Jurkat, Clone E6-1 (cell line): Measurements from ENCODE around the gene AGAP1.

Experiments used
- DNase-seq: peaks from one replicate; pipeline ENCODE4 v3.0.0-alpha.2; 2011; ENCODE audit warnings: low read depth, low spot score
- H3K4me3 ChIP-seq: 2 replicates; pipeline ENCODE4 v1.5.1; 2011; ENCODE audit warnings: mild to moderate bottlenecking, low read length, control low read depth, moderate library complexity

AGAP1 gene

DNA sequence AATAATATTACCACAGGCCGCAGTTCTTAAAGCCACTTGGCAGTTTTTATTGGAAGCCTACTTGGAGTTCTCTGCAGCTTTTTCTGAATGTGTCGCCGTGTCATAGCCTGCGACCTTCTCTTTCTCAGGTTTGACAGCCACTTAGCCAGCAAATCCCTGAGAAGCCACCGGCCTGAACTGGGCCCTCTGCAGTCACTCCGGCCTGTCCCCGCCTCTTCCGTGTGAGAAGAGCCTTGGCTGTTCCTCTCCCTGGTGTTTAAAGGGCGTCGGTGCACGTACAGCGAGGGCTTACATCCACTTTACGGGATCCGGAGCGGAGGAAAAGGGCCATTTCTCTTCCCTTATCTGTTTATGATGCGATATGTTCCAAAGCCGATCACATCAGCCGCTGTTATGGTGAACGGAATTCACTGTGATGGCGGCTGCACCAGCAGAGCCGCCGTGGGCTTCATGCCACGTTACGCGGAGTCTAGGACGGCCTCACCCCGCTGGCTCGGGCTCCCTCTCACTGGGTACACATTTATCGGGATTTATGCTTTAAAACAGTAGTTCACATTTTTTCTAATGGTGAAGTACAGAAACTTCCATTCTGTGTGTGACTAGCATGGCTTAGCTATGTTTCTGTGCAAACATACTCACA is 607.6 kb downstream of the AGAP1 start:
- DNase-seq, result no peak
- no peak overlapping the region for H3K4me3 ChIP-seq

DNA sequence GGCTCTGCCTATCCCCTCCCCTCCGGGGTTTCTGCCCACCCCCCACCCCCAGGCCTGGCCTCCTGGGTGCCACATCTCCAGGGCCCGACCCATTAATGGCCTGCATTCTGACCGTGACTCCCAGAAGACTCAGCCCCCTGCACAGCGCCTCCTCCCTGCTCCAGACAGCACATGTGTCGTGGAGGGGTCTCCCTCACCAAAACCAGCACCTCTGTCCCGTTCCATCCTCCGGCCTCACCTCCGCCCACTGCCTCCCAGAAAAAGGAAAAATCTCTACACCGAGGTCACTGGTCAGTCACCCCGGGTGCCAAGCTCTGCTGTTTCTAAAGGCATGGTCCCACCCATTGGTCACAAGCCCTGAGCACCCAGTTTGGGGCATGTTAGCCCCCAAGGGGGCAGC is 609.1 kb downstream of the AGAP1 start:
- DNase-seq, result no peak
- H3K4me3 ChIP-seq, result no peak overlapping the region

DNA sequence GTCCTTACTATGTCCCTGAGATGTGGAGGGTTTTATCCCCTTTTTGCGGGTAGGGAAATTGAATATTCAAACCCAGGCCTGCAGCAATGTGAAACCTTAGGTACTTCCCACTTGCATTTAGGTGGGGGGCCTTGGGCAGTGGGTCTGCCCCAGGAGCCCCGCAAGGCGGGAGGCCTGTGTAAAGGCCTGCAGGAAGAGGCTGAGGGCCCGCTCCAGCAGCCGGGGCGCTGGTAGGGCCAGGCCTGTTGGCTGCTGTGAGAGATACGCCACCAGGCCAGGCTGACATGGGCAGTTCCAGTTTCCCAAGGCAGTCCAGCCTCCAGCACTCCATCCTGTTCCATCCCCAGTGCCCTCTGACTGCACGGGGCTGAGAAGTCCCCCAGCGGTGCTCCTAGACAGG is 610.1 kb downstream of the AGAP1 start:
- no peak for DNase-seq
- H3K4me3 ChIP-seq, result no peak overlapping the region

DNA sequence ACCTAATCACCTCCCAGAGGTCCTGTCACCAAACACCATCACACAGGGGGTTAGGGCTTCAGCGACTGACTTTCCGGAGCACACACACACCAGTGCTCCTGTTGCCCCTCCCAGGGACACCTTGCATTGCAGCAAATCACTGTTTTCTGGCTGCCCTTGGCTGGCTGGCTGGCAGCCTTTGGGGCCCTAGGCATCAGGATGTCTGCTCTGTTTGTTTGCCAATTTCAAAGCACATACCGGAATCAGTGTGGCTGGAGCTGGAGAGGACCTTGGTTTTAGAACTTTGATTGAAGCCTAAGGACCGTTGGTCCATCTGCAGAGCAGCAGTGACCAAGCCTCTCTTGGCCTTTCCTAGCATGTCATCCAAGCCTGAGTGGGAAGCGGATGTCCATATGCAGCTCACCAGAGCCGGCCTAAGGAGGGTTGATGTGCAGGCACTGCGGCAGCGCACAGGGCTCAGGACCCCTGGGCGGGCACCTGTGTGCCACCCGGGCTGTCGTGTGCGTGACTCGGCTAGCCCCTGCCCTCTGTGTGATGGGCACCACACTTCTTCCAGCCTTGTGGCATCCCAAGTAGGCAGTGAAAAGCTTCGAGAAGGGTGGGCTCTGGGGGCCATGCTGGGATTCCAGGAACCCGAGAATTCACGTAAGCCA is 612.2 kb downstream of the AGAP1 start:
- DNase-seq, result no peak
- no peak overlapping the region for H3K4me3 ChIP-seq

DNA sequence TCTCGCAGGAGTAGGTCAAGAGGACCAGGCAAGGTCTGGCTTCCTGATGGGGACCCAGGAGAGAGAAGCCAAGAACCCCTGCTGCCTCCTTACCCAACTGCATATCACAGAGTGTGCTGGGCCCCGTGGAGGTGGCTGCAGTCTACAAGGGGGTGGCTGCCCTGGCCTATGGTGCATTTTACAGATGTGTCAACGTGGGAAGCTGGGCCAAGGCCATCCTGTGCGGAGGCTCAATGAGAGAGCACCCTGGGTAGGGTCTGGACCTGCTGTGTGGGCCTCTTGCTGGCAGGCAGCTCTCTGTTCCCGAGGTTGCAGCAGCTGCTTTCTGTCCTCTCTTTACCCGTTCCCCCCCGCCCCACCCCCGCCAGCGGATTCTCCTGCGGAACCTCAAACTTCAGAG is 612.9 kb downstream of the AGAP1 start:
- H3K4me3 ChIP-seq, result no peak overlapping the region
- DNase-seq, result no peak

DNA sequence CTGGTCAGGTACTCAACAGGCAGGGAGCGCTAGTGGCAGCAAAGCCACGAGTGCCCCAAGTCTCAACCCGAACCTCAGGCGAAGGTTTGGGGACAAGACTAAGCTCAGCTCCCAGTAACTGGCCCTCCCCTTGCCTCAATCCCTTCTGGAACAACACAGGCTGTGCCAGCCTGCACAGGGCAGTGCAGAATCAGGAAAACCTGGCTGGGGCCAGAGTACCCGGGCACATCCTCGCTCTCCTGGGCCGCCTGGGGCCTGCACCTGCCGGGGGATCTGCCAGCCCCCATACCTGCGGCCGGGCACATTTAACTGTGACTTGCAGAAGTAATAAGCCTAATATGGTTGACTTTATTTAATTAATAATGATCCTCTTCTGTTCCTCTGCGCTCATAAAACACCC is 613.7 kb downstream of the AGAP1 start:
- H3K4me3 ChIP-seq, result no peak overlapping the region
- no peak for DNase-seq

DNA sequence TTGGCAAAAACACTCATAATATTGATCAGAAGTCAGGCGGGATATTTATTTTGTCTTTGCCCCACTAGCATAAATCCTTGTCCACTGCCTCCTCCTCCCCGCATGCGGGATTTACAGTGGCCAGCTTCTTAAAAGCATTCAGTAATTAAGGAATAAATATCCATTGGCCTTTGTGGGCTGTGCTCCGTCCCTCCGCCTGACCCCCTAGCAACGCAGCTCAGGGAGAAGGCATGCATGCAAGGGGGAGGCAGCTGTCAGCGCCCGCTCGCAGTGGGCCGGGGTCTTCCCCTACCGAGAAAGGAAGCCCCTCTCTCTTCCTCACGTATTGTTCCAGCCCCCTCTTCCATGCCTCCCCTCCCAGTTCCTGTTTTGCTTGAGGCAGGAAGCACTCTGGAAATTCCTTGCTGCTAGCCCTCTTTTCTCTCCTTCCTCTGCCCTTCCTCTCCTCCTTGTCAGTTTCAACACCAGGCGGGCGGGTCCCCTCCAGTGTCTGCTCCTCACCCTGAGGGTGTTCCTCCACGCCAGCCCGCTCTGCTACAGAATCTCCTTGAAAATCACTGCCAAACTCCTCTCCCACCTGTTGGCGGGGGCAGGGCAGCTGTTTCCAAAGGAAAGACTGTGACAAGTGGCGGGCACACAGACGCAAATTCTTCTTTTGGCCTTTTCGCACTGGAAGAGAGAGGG is 614.2 kb downstream of the AGAP1 start:
- no peak overlapping the region for H3K4me3 ChIP-seq
- DNase-seq, result no peak

DNA sequence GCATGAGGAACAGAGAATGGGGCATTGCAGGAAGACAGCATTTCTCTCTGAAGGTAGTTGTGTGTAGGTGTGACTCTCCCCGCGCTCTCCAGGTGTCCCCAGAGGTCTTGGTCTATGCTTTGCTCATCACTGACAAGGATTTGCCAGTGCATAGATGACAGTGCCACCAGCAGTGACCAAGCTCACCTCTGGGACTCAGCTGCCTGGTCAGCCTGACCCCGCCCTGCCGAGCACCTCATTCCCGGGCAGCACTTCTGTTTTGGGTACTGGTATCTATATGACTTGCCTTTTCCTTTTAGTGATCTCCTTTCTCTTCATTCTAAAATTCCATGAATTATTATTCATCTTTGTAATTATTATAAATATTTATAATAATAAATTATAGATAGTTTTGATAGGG is 615.2 kb downstream of the AGAP1 start:
- no peak overlapping the region for H3K4me3 ChIP-seq
- DNase-seq, result no peak

DNA sequence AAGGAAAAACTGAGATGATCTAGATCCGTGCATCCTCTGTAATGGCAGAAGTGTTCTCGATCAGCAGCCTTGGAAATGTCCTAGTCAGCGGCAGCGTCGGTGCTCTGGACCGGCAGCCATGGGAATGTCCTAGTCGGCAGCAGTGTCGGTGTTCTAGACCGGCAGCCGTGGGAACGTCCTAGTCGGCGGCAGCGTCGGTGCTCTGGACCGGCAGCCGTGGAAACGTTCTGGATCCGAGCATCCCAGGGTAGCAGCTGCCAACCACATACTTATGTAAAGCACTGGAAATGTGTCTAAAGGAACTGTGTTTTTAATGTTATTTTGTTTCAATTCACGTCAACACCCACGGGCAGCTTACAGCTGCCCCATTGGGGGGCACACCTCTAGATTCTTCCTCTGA is 615.6 kb downstream of the AGAP1 start:
- no peak overlapping the region for H3K4me3 ChIP-seq
- DNase-seq, result no peak

DNA sequence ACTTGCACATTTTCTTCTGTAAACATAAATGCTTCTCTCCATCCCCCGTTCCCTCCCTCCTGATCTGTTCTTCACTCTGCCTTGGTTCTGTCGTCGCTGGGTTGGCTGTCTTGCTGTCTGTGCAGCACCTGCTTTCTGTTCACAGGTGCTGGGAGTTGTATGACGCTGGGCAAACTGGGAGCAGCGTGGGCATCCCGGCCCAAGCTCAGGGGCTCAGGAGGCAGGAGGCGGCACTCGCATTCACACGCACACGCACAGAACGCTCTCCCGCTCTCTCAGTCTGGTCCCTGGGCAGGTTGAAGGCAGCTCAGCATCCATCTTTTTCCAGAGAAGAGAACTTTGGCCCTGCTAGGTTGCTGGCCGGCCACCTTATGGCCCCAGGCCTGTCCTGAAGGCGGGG is 618.6 kb downstream of the AGAP1 start:
- H3K4me3 ChIP-seq, result no peak overlapping the region
- no peak for DNase-seq

DNA sequence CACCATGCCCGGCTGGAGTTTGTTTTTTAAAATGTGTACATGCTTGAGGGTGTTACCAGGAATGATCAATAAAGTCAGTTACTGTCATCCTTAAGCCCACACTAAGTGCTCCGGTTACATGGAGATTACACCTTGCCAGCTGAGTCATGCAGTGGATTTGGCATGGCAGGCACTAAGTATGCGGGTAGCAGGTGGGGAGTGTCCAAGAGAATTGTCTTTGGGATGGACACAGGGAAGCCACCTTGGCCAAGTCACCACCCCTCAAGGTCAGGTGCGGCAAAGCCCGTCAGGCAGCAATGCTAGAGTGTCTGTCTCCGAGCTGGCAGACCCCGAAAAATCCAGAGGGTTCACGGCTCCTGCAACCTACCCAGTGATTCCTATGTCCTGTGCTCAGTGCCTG is 619.6 kb downstream of the AGAP1 start:
- no peak overlapping the region for H3K4me3 ChIP-seq
- DNase-seq, result no peak

DNA sequence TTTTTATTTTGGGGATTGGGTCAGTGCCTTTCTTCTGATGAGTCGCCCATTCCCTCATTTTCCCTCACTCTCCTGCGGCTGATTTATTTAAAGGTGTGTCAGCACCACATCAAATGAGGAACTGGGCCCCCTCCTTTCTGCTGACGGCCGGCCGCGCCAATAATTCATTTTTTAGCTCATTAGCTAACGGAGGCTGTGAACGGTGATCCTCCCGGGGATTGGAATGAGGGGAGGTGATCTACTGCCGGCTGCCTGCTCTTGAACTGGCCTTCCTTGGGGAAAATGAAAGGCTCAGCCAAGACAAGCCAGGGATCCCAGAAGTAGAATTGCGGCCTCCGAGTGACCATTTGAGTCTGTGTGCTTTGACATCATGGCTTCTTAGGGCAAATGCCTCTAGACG is 620.1 kb downstream of the AGAP1 start:
- no peak overlapping the region for H3K4me3 ChIP-seq
- DNase-seq, result no peak

DNA sequence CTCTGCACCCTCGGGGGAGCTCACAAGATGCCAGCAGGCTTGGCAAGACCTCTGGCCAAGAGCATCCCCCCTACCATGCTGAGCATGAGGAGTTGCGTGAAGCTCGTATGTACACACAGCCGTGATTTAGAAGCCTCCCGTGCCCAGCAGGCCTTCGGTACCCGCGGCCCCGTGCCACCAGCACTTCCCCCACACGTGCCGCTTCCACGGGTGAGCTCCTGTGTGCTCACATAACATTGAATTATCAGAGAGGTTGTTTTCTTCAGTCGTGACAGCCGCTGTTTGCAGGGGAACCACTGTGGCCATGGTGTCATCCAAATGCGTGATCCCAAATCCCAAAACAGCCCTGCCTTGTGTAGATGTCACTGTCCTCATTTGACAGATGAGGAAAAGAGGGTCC is 621.1 kb downstream of the AGAP1 start:
- DNase-seq, result no peak
- no peak overlapping the region for H3K4me3 ChIP-seq

DNA sequence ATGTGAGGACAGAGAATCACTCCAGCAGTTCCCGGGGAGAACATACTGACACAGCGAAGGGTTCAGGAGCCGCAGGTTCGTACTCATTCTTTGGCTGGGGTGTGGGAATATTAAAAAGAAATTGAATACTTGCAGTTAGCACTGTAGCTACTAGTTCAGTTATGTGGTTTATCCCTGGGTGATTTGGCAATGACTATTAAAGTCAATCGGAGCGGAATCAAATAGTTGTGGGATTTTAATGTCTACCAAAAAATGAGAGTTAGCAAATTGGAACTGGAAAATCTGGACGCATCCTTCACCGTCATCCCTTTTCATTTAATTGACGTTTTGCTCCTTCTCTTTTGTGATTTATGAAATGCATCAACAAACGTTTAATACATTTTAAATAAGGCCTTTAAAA is 623.6 kb downstream of the AGAP1 start:
- H3K4me3 ChIP-seq, result no peak overlapping the region
- DNase-seq, result no peak

DNA sequence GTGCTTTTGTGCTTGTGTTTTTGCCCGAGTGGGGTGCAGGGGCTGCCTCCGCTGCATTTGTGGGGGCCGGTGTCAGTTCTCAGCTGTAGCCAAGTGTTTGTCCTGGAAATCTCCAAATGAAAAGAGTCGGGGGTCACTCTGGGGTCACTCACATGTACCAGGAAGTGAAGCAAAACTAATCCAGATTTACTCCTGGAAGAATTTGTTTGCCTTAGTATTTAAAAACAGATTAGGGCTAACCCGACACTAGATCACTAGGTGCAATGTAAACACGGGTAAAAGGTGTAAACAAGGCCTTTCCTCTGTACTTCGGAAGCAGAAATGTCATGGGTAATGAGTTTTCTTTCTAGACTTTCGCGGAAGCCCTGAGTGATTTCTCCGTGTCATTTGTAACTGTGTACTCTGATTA is 624.0 kb downstream of the AGAP1 start:
- H3K4me3 ChIP-seq, result no peak overlapping the region
- DNase-seq, result no peak

DNA sequence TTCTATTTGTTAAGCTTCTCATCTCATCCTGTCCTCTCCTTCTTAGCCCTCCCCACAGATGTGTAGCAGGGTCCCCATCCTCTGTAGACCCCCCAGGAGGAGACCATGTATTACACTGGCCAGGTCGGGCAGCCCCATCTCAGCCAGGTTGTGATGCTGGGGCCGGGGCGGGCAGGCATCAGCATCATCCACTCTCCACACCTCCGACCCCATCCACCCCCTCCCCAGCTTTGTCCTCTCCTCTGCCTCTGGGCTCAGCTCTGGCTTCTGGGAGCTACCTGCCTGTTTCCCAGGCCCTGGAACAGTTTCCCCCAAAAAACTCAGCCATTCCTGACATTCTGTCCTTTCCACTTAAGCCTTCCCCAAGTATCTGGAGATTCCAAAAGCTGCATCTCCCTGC is 625.2 kb downstream of the AGAP1 start:
- DNase-seq, result no peak
- no peak overlapping the region for H3K4me3 ChIP-seq

DNA sequence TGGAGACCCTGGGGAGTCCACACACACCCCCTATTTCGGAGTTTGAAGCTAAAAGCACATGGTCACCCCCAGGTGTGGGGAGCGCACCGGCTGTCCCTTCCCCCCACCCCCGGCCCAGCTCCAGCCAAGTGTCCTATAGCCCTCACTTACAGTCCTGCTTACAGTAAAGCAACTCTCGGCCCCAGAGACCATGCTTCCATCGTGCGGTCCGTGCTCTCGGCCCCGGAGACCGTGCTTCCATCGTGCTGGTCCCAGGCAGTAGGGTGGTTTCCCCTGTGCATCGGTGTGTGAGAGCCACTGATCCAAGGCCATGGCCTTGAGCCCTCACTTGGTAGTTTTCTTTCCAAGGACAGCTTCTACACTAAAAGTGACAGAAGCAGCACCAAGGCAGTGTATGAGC is 625.6 kb downstream of the AGAP1 start:
- no peak for DNase-seq
- H3K4me3 ChIP-seq, result no peak overlapping the region

DNA sequence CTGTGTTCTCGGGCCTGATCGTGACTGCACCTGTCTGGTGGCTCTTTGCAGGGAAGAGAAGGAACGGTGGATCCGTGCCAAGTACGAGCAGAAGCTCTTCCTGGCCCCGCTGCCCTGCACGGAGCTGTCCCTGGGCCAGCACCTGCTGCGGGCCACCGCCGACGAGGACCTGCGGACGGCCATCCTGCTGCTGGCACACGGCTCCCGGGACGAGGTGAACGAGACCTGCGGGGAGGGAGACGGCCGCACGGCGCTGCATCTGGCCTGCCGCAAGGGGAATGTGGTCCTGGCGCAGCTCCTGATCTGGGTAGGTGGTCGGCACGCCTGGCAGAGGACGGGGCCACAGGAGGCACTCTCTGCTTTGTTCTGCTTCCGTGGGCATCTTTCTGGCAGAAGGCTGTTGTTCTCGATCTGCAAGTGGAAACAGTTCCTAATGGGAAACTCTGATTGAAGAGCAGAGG is 626.3 kb downstream of the AGAP1 start:
- DNase-seq, result no peak
- H3K4me3 ChIP-seq, result no peak overlapping the region

DNA sequence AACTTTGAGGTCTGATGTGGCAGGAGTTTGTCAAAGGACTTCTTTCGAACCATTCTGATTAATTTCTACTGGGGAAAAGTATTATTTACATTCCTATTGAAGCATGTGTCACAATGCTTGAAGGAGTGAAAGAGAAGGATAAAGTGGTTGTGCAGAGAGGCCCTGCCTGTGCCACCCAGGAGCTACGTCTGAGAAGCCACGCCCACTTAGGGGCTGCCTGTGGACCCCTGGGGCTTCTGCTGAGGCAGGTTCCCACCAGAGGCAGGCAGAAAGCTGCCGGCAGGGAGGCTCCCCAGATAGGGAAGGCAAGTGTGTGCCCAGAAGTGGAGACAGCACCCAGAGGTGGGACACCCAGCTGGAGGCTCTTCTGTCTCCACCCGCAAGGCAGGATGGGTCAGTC is 627.0 kb downstream of the AGAP1 start:
- H3K4me3 ChIP-seq, result no peak overlapping the region
- no peak for DNase-seq

DNA sequence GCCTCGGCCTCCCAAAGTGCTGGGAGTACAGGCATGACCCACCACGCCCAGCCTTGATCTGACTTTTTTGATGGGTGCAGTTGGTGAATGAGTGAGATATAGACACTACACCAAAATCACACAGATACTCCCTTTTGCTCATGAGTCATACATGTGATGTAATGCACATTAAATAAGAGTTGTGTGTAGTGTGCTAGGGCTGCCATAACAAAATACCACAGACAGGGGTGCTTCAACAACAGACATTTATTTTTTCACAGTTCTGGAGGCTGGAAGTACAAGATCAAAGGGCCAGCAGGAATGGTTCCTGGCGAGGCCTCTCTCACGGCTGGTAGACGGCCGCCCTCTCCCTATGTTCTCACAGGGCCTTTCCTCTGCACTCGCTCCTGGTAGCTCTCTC is 627.7 kb downstream of the AGAP1 start:
- no peak for DNase-seq
- no peak overlapping the region for H3K4me3 ChIP-seq

DNA sequence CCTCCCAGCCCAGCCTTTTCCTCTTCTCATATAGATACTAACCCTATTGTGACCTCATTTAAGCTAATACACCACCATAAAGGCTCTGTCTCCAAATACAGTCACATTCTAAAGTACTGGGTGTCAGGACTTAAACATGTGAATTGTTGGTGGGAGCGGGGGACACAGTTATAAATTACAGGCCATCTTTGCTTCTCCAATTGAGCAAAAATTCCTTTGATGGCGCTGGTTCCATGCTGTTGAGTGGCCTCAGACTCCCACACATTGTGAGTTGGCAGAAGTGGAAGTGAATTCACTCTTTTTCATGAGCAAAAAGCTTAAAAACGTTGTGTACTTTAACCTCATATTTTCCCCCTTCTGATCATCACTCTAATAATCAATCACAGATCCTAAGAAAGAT is 628.4 kb downstream of the AGAP1 start:
- DNase-seq, result no peak
- no peak overlapping the region for H3K4me3 ChIP-seq
